Peyer's patch (tissue), 4 donors: ENCODE data around the gene EFNA4.

Experiments used
- POLR2A ChIP-seq, 2 donors: fragments of 450-650 bp; IDR thresholded peaks; one replicate each; pipeline ENCODE4 v1.5.1; 2017; ENCODE audit warnings: antibody characterized with exemption in 2 of 2, mild to moderate bottlenecking in 2 of 2, moderate library complexity in 2 of 2
- TF ChIP-seq, protein P1 (sequence below), 6 experiments: fragments of 450-650 bp in 4 of 6; fragments of 200-600 bp in 2 of 6; sonication (generic) in 1 of 6; IDR thresholded peaks; one replicate each; pipeline ENCODE4 v1.5.1; 2017 to 2019; ENCODE audit warnings: antibody characterized with exemption in 6 of 6, mild to moderate bottlenecking in 3 of 6, moderate library complexity in 1 of 6

DNA sequence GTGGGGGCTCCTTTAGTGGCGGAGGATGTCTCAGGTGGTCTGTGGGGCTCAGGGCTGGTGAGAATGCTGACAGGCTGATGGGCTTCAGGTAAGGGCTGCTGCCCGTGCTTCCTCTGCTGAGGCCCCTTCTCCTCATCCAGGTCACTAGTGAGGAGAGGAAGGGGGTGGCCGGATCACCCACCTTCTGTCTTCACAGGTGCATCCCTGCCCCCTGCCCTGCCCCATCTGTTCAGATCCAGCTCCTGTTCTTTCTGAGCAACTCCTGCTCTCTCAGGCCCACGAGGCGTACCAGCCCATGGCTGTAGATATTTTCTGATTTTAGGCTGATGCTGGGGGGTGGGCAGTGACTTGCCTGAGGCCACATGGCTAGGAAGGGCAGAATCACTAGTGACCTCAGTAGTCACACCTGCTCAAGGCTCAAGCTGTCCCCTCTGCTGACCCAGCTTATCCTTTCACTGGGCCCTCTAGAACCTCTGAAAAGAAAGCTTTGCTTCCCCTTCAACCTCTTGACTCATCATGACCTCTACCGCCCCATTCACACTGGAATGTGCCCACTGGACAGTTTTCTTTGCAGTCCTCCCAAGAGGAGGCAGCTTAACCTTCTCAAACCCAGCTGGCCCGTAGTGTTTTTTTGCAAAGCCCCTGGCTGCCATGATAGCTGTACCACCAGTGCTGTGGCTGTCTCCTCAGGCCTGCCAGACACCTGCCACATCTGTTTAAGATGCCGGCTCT lies 44.8 kb upstream of the EFNA4 start:
- TF ChIP-seq, protein P1, sequence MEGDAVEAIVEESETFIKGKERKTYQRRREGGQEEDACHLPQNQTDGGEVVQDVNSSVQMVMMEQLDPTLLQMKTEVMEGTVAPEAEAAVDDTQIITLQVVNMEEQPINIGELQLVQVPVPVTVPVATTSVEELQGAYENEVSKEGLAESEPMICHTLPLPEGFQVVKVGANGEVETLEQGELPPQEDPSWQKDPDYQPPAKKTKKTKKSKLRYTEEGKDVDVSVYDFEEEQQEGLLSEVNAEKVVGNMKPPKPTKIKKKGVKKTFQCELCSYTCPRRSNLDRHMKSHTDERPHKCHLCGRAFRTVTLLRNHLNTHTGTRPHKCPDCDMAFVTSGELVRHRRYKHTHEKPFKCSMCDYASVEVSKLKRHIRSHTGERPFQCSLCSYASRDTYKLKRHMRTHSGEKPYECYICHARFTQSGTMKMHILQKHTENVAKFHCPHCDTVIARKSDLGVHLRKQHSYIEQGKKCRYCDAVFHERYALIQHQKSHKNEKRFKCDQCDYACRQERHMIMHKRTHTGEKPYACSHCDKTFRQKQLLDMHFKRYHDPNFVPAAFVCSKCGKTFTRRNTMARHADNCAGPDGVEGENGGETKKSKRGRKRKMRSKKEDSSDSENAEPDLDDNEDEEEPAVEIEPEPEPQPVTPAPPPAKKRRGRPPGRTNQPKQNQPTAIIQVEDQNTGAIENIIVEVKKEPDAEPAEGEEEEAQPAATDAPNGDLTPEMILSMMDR (IDR thresholded peaks at IDR 0.05) = no peak
- TF ChIP-seq POLR2A (IDR thresholded peaks at IDR 0.05) = no peak
